Panc1 (cell line): Measurements from ENCODE around the gene SYT2. TPM values are rescaled to one million over a fixed set of nuclear protein-coding genes. Genes with fewer than 3 reads are reported as not detected.
"Not testable (repeated sequence)": the region's sequence is repeated elsewhere in the genome, so short reads cannot be mapped to it uniquely, and the experiment has no call there.

Source experiments
- ATAC-seq: fragments of 200-7000 bp; cut with Tn5 transposase; 2 replicates; pipeline ENCODE4 v1.9.1; 2020; ENCODE audit warnings: mild to moderate bottlenecking, moderate library complexity
- BruUV-seq: library from RNA; stranded (reverse); fragments of 400-500 nt; replicated peaks from 2 replicates; lab custom pipeline; 2021; lab: Mats Ljungman, UMichigan
- CTCF ChIA-PET: fragments of 300-600 bp; sonication (Branson Sonifier 250); formaldehyde crosslinking; loops from one replicate; lab custom pipeline; 2022; ENCODE audit warnings: antibody characterized with exemption; lab: Charles Lee
- POLR2A ChIA-PET: fragments of 300-600 bp; sonication (Branson Sonifier 250); formaldehyde crosslinking; loops from one replicate; lab custom pipeline; 2022; ENCODE audit warnings: antibody characterized with exemption; lab: Charles Lee
- DNase-seq: peaks from one replicate; pipeline ENCODE4 v3.0.0-alpha.2; 2010; ENCODE audit warnings: low read depth, low spot score
- H3K27ac ChIP-seq: 2 replicates; pipeline ENCODE4 v1.5.1; 2011; ENCODE audit warnings: mild to moderate bottlenecking, low read length, inconsistent platforms
- H3K27me3 ChIP-seq: fragments of 200-500 bp; sonication (Bioruptor generic); 2 replicates; pipeline ENCODE4 v1.6.0; 2014; ENCODE audit warnings: low read length, inconsistent platforms; ENCODE audit not compliant: control insufficient read depth, insufficient read depth
- H3K36me3 ChIP-seq: fragments of 200-500 bp; sonication (Bioruptor generic); 2 replicates; pipeline ENCODE4 v1.5.1; 2014; ENCODE audit warnings: inconsistent platforms, mild to moderate bottlenecking, low read length, moderate library complexity; ENCODE audit not compliant: control insufficient read depth, insufficient read depth
- H3K4me1 ChIP-seq: 2 replicates; pipeline ENCODE4 v1.5.1; 2011; ENCODE audit warnings: inconsistent platforms, mild to moderate bottlenecking, low read length, moderate library complexity; ENCODE audit not compliant: control insufficient read depth, insufficient read depth
- H3K4me3 ChIP-seq, 2 experiments: 2 replicates each; pipeline ENCODE4 v1.5.1; 2011 to 2012; ENCODE audit warnings: low read depth in 2 of 2, low read length in 2 of 2, mild to moderate bottlenecking in 2 of 2, inconsistent platforms in 1 of 2, moderate library complexity in 1 of 2
- H3K9me3 ChIP-seq: fragments of 200-500 bp; sonication (Bioruptor generic); 2 replicates; pipeline ENCODE4 v1.5.1; 2014; ENCODE audit warnings: low read depth, mild to moderate bottlenecking, inconsistent platforms, low read length, moderate library complexity; ENCODE audit not compliant: control insufficient read depth, insufficient read depth
- in situ Hi-C: cut with HindIII; loops from 2 replicates; pipeline ENCODE4 v1.10.0; 2016; ENCODE audit warnings: low sequenced_read_pairs, low pct_unique_long_range_greater_than_20kb
- intact Hi-C: fragments of 100-400 bp; cut with micrococcal nuclease; formaldehyde crosslinking; loops from one replicate; pipeline ENCODE4 v1.10.0; 2022; ENCODE audit not compliant: unreplicated experiment
- total RNA-seq: library from RNA; stranded (reverse); gene quantifications from one replicate; pipeline ENCODE4 v1.2.1, GENCODE V29; 2021; ENCODE audit not compliant: unreplicated experiment

SYT2 gene
- total RNA-seq, 1 experiment from 2014 or later, result 0.03 TPM

- CTCF ChIA-PET, H3K27ac ChIP-seq, H3K36me3 ChIP-seq, intact Hi-C loops, BruUV-seq, H3K4me3 ChIP-seq, ATAC-seq, H3K27me3 ChIP-seq, in situ Hi-C loops, POLR2A ChIA-PET, H3K9me3 ChIP-seq, H3K4me1 ChIP-seq, DNase-seq: not testable (repeated sequence)
Observed at GRCh38 chr1:202546377-202546776, 163.9 kb downstream of the SYT2 start.

- H3K4me3 ChIP-seq, H3K9me3 ChIP-seq, H3K4me1 ChIP-seq, CTCF ChIA-PET, BruUV-seq, ATAC-seq, H3K27me3 ChIP-seq, DNase-seq, H3K27ac ChIP-seq, in situ Hi-C loops, intact Hi-C loops, POLR2A ChIA-PET, H3K36me3 ChIP-seq: not testable (repeated sequence)
Observed at GRCh38 chr1:202545647-202546303, 164.5 kb downstream of the SYT2 start.

GRCh38 chr1:202544766-202545449, 165.3 kb downstream of the SYT2 start:
- CTCF ChIA-PET, H3K27ac ChIP-seq, H3K4me1 ChIP-seq, POLR2A ChIA-PET, in situ Hi-C loops, ATAC-seq, BruUV-seq, intact Hi-C loops, DNase-seq, H3K36me3 ChIP-seq, H3K4me3 ChIP-seq, H3K27me3 ChIP-seq, H3K9me3 ChIP-seq: not testable (repeated sequence)

- POLR2A ChIA-PET, H3K36me3 ChIP-seq, H3K9me3 ChIP-seq, ATAC-seq, CTCF ChIA-PET, DNase-seq, H3K27ac ChIP-seq, H3K27me3 ChIP-seq, intact Hi-C loops, H3K4me1 ChIP-seq, H3K4me3 ChIP-seq, BruUV-seq, in situ Hi-C loops: not testable (repeated sequence)
Observed at GRCh38 chr1:202543537-202543936, 166.7 kb downstream of the SYT2 start.

- H3K4me3 ChIP-seq, BruUV-seq, H3K27ac ChIP-seq, H3K36me3 ChIP-seq, H3K27me3 ChIP-seq, intact Hi-C loops, DNase-seq, ATAC-seq, POLR2A ChIA-PET, CTCF ChIA-PET, H3K4me1 ChIP-seq, in situ Hi-C loops, H3K9me3 ChIP-seq: not testable (repeated sequence)
Observed at GRCh38 chr1:202542415-202542814, 167.8 kb downstream of the SYT2 start.

- H3K9me3 ChIP-seq, H3K36me3 ChIP-seq, H3K4me3 ChIP-seq, H3K4me1 ChIP-seq, H3K27me3 ChIP-seq, in situ Hi-C loops, H3K27ac ChIP-seq, DNase-seq, BruUV-seq, intact Hi-C loops, CTCF ChIA-PET, ATAC-seq: not testable (repeated sequence)
- POLR2A ChIA-PET, result interaction anchor here (0.6 kb wide), 1 partner anchor 8 kb away, joined by 9 read pairs; no protein-coding TSS in a partner anchor
Observed at GRCh38 chr1:202540858-202541257, 169.4 kb downstream of the SYT2 start.
